Astrocyte of the spinal cord (primary cell): Measurements from ENCODE around the gene MEIS1.
A peak's percentile ranks its signal among the peaks of the same experiment; 100 is the strongest.

ENCODE experiments used
- DNase-seq: peaks from one replicate; pipeline ENCODE4 v3.0.0; 2011; ENCODE audit warnings: low read depth, low spot score
- H3K4me3 ChIP-seq: 2 replicates; pipeline ENCODE4 v1.5.1; 2011; ENCODE audit warnings: low read depth, mild to moderate bottlenecking, low read length, moderate library complexity
- in situ Hi-C: cut with HindIII; loops from 2 replicates; pipeline ENCODE4 v1.10.0; 2017; ENCODE audit warnings: low sequenced_read_pairs
- TF ChIP-seq, protein P1 (sequence below): IDR thresholded peaks from 2 replicates; pipeline ENCODE4 v1.5.1; 2012; ENCODE audit warnings: low read depth, mild to moderate bottlenecking, low read length, inconsistent platforms

The MEIS1 gene

DNA sequence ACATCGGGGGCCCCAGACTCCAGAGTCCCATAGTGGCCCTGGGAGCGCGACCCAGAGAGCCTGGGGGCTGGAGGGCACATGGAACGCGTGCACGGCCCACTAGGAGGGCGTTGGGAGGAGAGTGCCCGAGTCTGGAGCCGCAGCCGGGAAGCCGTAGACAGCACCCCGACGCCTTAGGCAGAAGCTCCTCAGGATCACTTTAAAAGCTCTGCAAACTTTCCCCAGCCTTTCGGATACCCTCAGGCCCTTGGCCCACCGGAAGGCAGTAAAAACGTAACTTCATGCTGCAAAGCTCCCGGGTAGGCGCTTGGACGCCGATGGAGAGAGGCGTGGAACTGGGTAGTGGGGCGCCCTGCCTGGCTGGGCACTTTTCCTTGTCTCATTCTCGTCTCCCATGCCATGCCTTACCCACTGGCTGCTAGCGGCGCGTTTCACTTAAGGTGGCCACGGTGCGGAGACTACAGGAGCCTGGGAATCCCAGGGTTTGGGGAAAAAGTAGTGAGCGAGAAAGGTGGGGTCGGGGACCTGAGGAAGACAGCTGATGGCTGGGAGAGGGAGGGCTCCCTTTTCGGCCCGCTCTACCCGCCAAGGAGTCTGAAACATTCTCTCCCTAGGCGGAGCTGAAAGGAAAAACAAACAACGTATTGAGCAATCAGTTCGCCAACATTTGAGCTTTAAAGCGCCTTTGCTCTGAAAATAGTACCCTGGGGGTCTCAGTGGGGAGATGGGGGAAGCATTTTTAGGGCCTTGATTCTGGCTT lies 141.8 kb downstream of the MEIS1 start:
- H3K4me3 ChIP-seq, result peak overlapping the region; percentile 37
- TF ChIP-seq, protein P1, sequence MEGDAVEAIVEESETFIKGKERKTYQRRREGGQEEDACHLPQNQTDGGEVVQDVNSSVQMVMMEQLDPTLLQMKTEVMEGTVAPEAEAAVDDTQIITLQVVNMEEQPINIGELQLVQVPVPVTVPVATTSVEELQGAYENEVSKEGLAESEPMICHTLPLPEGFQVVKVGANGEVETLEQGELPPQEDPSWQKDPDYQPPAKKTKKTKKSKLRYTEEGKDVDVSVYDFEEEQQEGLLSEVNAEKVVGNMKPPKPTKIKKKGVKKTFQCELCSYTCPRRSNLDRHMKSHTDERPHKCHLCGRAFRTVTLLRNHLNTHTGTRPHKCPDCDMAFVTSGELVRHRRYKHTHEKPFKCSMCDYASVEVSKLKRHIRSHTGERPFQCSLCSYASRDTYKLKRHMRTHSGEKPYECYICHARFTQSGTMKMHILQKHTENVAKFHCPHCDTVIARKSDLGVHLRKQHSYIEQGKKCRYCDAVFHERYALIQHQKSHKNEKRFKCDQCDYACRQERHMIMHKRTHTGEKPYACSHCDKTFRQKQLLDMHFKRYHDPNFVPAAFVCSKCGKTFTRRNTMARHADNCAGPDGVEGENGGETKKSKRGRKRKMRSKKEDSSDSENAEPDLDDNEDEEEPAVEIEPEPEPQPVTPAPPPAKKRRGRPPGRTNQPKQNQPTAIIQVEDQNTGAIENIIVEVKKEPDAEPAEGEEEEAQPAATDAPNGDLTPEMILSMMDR, result no peak
- in situ Hi-C loops, result no loop called here
- DNase-seq, result peak; percentile 47

DNA sequence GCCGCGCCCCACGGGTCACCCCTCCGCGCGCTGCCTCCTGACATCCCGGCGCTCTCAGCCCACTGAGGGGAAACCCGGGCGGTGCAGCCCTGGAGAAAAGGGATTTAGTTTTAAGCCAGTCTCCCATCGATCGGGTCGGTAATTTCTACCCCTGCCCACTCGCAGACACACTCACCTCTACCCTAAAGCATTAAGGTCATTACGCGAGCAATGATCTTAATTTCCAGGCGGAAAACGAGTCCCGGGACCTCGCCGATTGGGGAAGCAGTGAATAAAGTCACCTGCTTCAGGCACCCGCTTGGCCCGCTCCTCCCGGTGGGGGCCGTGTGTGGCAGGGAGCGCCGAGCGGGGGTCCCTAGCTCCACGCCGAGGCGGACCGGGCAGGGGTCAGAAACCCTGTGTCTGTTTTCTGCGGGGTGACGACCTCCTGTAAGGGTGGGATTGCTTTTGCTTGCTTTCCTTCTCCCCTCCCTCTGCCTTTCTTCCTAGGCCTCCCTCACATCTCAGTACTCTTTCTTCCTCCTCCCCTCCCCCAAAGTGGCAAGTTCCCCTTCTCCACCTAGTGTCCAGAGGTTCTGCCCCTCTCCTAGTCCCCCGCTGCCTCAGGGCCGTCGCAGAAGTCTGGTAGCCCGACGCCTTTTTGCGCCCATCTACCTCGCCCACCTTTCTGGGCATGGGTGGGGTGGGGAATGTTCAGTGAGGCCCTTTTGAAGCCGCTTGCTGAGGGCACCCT lies 142.6 kb downstream of the MEIS1 start:
- DNase-seq, result no peak
- TF ChIP-seq, protein P1, result no peak
- peak overlapping the region; percentile 37 for H3K4me3 ChIP-seq
- in situ Hi-C loops, result no loop called here

DNA sequence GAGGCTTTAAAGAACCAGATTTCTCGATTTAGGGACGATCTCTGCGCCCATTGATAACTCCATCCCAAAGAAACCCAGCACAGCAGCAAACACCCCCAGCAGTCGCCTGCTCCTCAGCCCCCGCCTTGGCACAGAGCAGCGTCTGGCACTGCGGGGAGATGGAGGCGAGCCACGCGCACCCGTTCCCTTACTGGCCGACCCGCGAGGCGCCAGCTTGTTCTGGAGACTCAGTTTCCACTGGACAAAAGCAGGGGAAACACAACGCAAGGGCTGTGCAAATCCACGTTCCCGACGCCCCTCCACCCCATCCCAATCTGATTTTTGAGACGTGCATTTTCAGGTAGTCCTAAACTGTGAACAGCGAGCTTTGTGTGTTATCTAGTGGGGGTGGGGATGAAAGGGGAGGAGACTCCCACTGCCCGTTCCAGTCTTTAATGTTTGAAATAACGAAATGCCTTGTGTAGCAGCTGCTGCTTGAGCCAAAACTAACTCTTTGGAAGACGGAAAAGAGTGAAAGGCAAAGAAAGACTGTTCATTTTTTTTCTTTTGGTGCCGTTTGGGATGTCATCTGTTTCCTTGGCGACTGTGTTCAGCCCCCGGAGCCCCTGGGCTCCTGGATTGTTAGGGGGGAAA lies 143.2 kb downstream of the MEIS1 start:
- H3K4me3 ChIP-seq, result no peak overlapping the region
- TF ChIP-seq, protein P1, result no peak
- peak; percentile 46 for DNase-seq
- in situ Hi-C loops, result no loop called here

DNA sequence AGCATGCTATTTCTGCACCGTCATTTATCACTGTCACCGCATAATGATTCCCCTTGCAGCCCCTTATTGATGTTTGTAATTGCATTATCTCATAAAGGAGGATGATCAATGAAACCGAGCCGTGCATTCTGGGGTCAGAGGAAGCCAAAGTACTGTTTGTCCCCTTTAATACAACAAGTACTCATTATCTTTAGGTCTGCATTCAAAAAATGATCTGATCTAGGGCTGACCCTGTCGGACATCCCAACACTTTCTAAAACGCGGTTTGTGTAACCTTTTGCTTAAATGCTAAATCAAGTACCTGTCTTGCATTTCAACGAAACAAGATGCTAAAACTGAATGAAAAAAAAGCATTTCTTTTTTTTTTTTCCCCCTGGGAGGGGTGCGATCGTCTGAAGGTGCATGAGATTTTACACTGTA lies 143.8 kb downstream of the MEIS1 start:
- TF ChIP-seq, protein P1, result no peak
- H3K4me3 ChIP-seq, result no peak overlapping the region
- no peak for DNase-seq
- in situ Hi-C loops, result no loop called here

DNA sequence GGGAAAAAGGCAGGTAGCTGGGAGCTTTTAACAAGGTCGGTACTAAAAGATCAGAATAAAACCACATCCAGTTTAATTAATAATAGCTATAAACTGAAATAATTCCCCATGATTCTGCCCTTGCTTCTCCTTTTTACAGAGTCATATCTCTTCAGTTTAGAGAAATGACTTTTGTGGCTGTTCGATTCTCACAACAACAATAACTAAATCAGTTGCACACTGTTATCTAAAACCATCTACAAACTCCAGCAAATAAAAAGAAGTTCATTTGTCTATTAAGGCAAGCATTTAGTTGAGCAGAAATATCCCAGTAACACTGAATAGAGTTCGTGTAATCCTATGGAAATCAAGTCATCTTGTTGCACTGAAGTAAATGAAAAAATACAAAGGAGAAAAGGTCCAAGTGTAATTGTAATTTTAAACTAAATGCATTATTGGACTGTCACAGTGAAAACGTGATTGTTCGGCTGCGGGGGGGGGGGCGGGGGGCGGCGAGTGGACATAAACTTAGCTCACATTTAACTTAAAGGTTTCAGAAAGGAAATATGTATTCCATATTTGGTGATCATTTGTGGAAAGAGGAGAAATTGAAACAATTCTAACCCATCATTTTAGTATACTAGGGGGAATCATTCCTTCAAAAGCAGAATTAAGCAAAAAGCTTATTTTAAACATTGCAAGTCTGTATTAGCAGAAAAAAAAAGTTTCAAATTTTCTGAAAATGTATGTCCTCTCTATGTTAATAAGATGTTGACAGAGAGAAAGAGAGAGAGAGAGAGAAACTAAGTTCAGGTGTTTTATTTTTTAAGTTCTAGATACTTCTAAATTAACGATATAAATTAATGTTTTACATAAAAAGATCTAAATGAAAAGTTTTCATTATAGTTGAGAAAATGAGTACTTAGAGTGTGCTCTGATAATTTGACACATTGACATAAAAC lies 144.5 kb downstream of the MEIS1 start:
- TF ChIP-seq, protein P1, result no peak
- H3K4me3 ChIP-seq, result no peak overlapping the region
- peak; percentile 22 for DNase-seq
- in situ Hi-C loops, result no loop called here
